SU-DHL-6 (cell line): ENCODE results near the gene PTH.

Experiments
- H2AFZ ChIP-seq: fragments of 200-600 bp; sonication (generic); 2 replicates; pipeline ENCODE4 v1.6.1; 2014; ENCODE audit warnings: low read depth, mild to moderate bottlenecking, moderate library complexity, mixed read lengths, antibody characterized with exemption, low read length; ENCODE audit not compliant: severe bottlenecking
- H3F3A ChIP-seq: fragments of 200-600 bp; shearing (Covaris generic); 2 replicates; pipeline ENCODE4 v1.6.0; 2016; ENCODE audit warnings: antibody characterized with exemption, mild to moderate bottlenecking; ENCODE audit not compliant: insufficient read depth
- H3K27ac ChIP-seq: fragments of 200-600 bp; sonication (generic); 2 replicates; pipeline ENCODE4 v1.5.1; 2016; ENCODE audit warnings: low read depth, mild to moderate bottlenecking, low read length, moderate library complexity, mixed read lengths
- H3K27me3 ChIP-seq: fragments of 200-600 bp; sonication (generic), shearing (Covaris generic); 2 replicates; pipeline ENCODE4 v1.6.0; 2014; ENCODE audit warnings: mild to moderate bottlenecking, low read length
- H3K36me3 ChIP-seq: fragments of 200-600 bp; sonication (generic); 2 replicates; pipeline ENCODE4 v1.6.1; 2014; ENCODE audit warnings: mild to moderate bottlenecking, low read length, mixed read lengths
- H3K4me2 ChIP-seq: fragments of 300-600, 200-600 bp; shearing (Covaris generic), sonication (generic); 2 replicates; pipeline ENCODE4 v1.6.0; 2014; ENCODE audit warnings: low read length, low read depth, mild to moderate bottlenecking; ENCODE audit not compliant: poor library complexity, severe bottlenecking
- H3K4me3 ChIP-seq: fragments of 200-600 bp; sonication (generic); 2 replicates; pipeline ENCODE4 v1.5.1; 2014; ENCODE audit warnings: antibody characterized with exemption, low read length, mild to moderate bottlenecking, mixed read lengths; ENCODE audit not compliant: insufficient read depth, poor library complexity, severe bottlenecking
- H3K79me2 ChIP-seq: fragments of 200-600 bp; sonication (generic); 2 replicates; pipeline ENCODE4 v1.6.1; 2014; ENCODE audit warnings: mild to moderate bottlenecking, low read length, moderate library complexity; ENCODE audit not compliant: insufficient read depth
- H3K9ac ChIP-seq: fragments of 200-600 bp; sonication (generic); 2 replicates; pipeline ENCODE4 v1.7.0; 2014; ENCODE audit warnings: mild to moderate bottlenecking, low read length
- H3K9me2 ChIP-seq: fragments of 200-600 bp; sonication (generic); replicated peaks from 2 replicates; pipeline ENCODE4 v1.6.1; 2014; ENCODE audit warnings: low read length; ENCODE audit not compliant: insufficient read depth
- H3K9me3 ChIP-seq: fragments of 200-600 bp; sonication (generic); 2 replicates; pipeline ENCODE4 v1.6.1; 2014; ENCODE audit warnings: low read length, mixed read lengths; ENCODE audit not compliant: insufficient read depth
- H4K20me1 ChIP-seq: fragments of 200-600 bp; sonication (generic); 2 replicates; pipeline ENCODE4 v1.6.1; 2014; ENCODE audit warnings: low read depth, mild to moderate bottlenecking, antibody characterized with exemption, low read length, moderate library complexity, mixed read lengths
- EZH2phosphoT487 ChIP-seq: fragments of 200-600 bp; sonication (generic), shearing (Covaris generic); conservative IDR thresholded peaks from 2 replicates; pipeline ENCODE4 v1.6.1; 2018; ENCODE audit warnings: mild to moderate bottlenecking, antibody characterized with exemption, low read length, moderate library complexity, mixed read lengths
- TF ChIP-seq, protein P1 (sequence below): fragments of 200-600 bp; sonication (generic); IDR thresholded peaks from one replicate; pipeline ENCODE4 v1.5.1; 2017; ENCODE audit warnings: antibody characterized with exemption, mild to moderate bottlenecking, low read length, moderate library complexity; ENCODE audit not compliant: insufficient read depth, poor library complexity, severe bottlenecking

The PTH gene

DNA sequence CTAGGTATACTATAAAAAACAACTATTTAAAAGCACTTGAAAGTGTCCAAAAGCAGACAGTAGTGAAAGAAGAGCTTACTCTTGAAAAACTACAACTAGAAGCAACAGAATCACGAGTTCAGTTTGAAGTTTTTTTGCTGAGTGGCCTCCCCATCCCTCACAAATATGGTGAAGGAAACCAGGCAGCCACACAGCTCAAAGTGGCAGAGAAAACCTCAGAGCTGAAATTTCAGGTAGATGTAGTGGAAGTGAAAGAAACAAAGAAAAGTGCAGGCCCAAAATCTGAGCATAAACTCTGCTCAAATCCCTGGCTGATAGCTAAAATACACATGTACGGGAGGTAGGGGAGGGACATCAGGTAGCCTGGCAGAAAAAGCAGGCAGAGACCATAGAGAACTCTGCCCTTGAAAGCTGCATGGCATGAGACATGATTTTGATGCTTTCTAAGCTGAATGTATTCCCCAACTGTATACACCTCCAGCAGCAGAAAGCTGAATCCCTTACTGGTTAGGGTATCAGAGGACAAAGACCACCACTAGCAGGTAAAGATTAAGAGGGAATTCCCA is 44.9 kb downstream of the PTH start:
- Histone ChIP-seq H3K9ac (no peak overlapping the region), H3K9me3 (no peaks in the 10 kb centered on the region), H3F3A (no peaks in the 10 kb centered on the region), H3K36me3 (no peaks in the 10 kb centered on the region), H2AFZ (no peak overlapping the region), H3K9me2 (no peaks in the 10 kb centered on the region), H4K20me1 (peaks cover 16% of the 10 kb centered on the region), H3K4me3 (no peak overlapping the region), H3K27me3 (no peaks in the 10 kb centered on the region), H3K79me2 (peaks cover 94% of the 10 kb centered on the region), H3K4me2 (no peak overlapping the region), H3K27ac (no peak overlapping the region)
- TF ChIP-seq EZH2phosphoT487, result no peak
- TF ChIP-seq, protein P1, sequence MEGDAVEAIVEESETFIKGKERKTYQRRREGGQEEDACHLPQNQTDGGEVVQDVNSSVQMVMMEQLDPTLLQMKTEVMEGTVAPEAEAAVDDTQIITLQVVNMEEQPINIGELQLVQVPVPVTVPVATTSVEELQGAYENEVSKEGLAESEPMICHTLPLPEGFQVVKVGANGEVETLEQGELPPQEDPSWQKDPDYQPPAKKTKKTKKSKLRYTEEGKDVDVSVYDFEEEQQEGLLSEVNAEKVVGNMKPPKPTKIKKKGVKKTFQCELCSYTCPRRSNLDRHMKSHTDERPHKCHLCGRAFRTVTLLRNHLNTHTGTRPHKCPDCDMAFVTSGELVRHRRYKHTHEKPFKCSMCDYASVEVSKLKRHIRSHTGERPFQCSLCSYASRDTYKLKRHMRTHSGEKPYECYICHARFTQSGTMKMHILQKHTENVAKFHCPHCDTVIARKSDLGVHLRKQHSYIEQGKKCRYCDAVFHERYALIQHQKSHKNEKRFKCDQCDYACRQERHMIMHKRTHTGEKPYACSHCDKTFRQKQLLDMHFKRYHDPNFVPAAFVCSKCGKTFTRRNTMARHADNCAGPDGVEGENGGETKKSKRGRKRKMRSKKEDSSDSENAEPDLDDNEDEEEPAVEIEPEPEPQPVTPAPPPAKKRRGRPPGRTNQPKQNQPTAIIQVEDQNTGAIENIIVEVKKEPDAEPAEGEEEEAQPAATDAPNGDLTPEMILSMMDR, result no peak

DNA sequence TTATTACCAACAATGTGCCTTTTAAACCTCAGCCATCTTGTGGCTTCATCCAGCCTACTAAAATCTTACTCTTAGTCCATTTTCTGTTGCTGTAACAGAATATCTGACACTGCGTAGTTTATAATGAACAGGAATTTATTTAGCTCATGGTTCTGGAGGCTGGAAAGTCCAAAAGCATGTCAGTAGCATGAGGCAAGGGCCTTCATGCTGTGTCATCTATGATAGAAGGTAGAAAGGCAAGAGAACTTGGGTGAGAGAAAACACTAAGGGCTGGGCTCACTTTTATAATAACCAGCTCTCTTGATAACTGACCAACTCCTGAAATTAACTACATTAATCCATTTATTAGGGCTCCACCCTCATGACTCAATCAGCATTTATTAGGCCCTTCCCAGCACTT is 46.3 kb downstream of the PTH start:
- Histone ChIP-seq H3K9me2 (no peaks in the 10 kb centered on the region), H3K9me3 (no peaks in the 10 kb centered on the region), H3K4me3 (no peak overlapping the region), H3K27ac (no peak overlapping the region), H3K4me2 (no peak overlapping the region), H4K20me1 (peaks cover 22% of the 10 kb centered on the region), H3K27me3 (no peaks in the 10 kb centered on the region), H2AFZ (no peak overlapping the region), H3F3A (no peaks in the 10 kb centered on the region), H3K79me2 (peaks cover 94% of the 10 kb centered on the region), H3K9ac (no peak overlapping the region), H3K36me3 (no peaks in the 10 kb centered on the region)
- no peak for TF ChIP-seq EZH2phosphoT487
- TF ChIP-seq, protein P1, result no peak

DNA sequence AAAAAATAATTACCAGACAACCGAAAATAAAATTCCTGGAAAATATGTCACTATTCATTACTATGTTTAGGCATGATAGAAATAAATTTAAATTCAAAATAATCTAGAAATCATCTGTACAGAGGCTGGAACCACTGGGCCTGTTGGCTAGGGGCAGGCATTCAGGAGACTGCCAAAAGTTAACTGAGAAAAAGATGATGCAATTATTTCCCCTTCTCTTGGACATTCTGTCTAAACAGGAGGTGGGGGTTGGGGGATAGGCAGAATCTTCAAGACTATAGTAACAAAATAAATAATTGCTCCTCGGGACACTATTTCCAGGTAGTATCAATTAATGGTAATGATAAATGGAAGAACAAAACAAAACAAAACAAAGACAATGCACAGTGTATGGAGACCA is 46.9 kb downstream of the PTH start:
- no peaks in the 10 kb centered on the region for H3K27me3 ChIP-seq
- 0 out of 2 replicates have a peak, but pooled peaks cover 3% of the 10 kb centered on the region for H3F3A ChIP-seq
- H3K36me3 ChIP-seq, result peaks cover 4% of the 10 kb centered on the region; the same call in 1 of the 2 replicates
- H3K4me2 ChIP-seq, result no peak overlapping the region
- peaks cover 22% of the 10 kb centered on the region for H4K20me1 ChIP-seq
- H3K9me3 ChIP-seq, result no peaks in the 10 kb centered on the region
- H3K27ac ChIP-seq, result no peak overlapping the region
- no peak for TF ChIP-seq EZH2phosphoT487
- TF ChIP-seq, protein P1, result no peak
- no peaks in the 10 kb centered on the region for H3K9me2 ChIP-seq
- no peak overlapping the region for H3K4me3 ChIP-seq
- peaks cover 90% of the 10 kb centered on the region for H3K79me2 ChIP-seq
- H3K9ac ChIP-seq, result no peak overlapping the region
- no peak overlapping the region for H2AFZ ChIP-seq
